A549 (cell line): ENCODE results near the gene SOX6. TPM values are rescaled to one million over a fixed set of nuclear protein-coding genes. Genes with fewer than 3 reads are reported as not detected.

Experiments used
- ATAC-seq, 2 experiments: fragments of 200-7000 bp in 1 of 2; fragments of >200 bp in 1 of 2; cut with Nextera tagmentation in 1 of 2; cut with Tn5 transposase in 1 of 2; 3 replicates each; pipeline versions ENCODE4 v1.8.0 to v1.9.1; 2018 to 2020; ENCODE audit warnings: mild to moderate bottlenecking in 1 of 2, moderate library complexity in 1 of 2
- CTCF ChIA-PET: fragments of 300-600 bp; sonication (Branson Sonifier 250); formaldehyde crosslinking; extraction: SDS; loops from one replicate; lab custom pipeline; 2021; ENCODE audit warnings: antibody characterized with exemption, inconsistent platforms; lab: Yijun Ruan, JAX
- POLR2A ChIA-PET: fragments of 350-600 bp; formaldehyde crosslinking; extraction: SDS; loops from one replicate; lab custom pipeline; 2021; ENCODE audit warnings: antibody characterized with exemption, inconsistent platforms; lab: Yijun Ruan, JAX
- DNase-seq, 2 experiments: peaks; one replicate each; pipeline versions ENCODE4 v3.0.0 to v3.0.0-alpha.2; 2011 to 2016; ENCODE audit warnings: low read depth in 1 of 2, low spot score in 1 of 2
- FAIRE-seq: peaks from 2 replicates; lab custom pipeline; 2011; peaks lifted over from hg19 to GRCh38; lab: Jason Lieb, UNC
- H3K27ac ChIP-seq, 2 experiments: fragments of >200 bp; sonication (Bioruptor Twin); formaldehyde crosslinking; 3 replicates each; pipeline ENCODE4 v1.5.1; 2016 to 2017
- H3K4me1 ChIP-seq: fragments of >200 bp; sonication (Bioruptor Twin); formaldehyde crosslinking; 3 replicates; pipeline ENCODE4 v1.6.1; 2016
- H3K4me2 ChIP-seq: fragments of >200 bp; sonication (Bioruptor Twin); formaldehyde crosslinking; 3 replicates; pipeline ENCODE4 v1.6.1; 2016
- H3K4me3 ChIP-seq: fragments of >200 bp; sonication (Bioruptor Twin); formaldehyde crosslinking; 3 replicates; pipeline ENCODE4 v1.5.1; 2016
- H3K9me3 ChIP-seq: fragments of >200 bp; sonication (Bioruptor Twin); formaldehyde crosslinking; 3 replicates; pipeline ENCODE4 v1.6.1; 2016
- CBX2 ChIP-seq: fragments of 200-600 bp; sonication (generic); IDR thresholded peaks from 2 replicates; pipeline ENCODE4 v1.6.1; 2016; ENCODE audit warnings: low read depth, mild to moderate bottlenecking, borderline replicate concordance
- CBX8 ChIP-seq: fragments of 200-600 bp; sonication (generic); IDR thresholded peaks from 2 replicates; pipeline ENCODE4 v1.6.1; 2016
- CEBPB ChIP-seq, 2 experiments: fragments of >200 bp in 1 of 2; sonication (Bioruptor Twin) in 1 of 2; formaldehyde crosslinking in 1 of 2; IDR thresholded peaks; 2 replicates each; pipeline ENCODE4 v1.6.1; 2012 to 2016
- E2F6 ChIP-seq: IDR thresholded peaks from 2 replicates; pipeline ENCODE4 v1.6.1; 2012; ENCODE audit warnings: low read depth, borderline replicate concordance
- EHMT2 ChIP-seq: fragments of 200-600 bp; sonication (generic); IDR thresholded peaks from 2 replicates; pipeline ENCODE4 v1.6.1; 2016; ENCODE audit warnings: antibody characterized with exemption, low read depth, mild to moderate bottlenecking, moderate library complexity
- EP300 ChIP-seq, 2 experiments: fragments of >200 bp; sonication (Bioruptor Twin); formaldehyde crosslinking; IDR thresholded peaks; 2 replicates in 1 of 2; 3 replicates in 1 of 2; pipeline ENCODE4 v1.6.1; 2016 to 2017
- ESRRA ChIP-seq: fragments of 150-350 bp; IDR thresholded peaks from 2 replicates; pipeline ENCODE4 v1.6.1; 2014; ENCODE audit warnings: mild to moderate bottlenecking, low read length, borderline replicate concordance
- FOSB ChIP-seq: fragments of 250-450 bp; sonication (Bioruptor Pico); IDR thresholded peaks from 2 replicates; pipeline ENCODE4 v1.5.0; 2020; ENCODE audit warnings: mild to moderate bottlenecking, moderate library complexity
- FOXS1 ChIP-seq: fragments of 250-450 bp; sonication (Bioruptor Pico); IDR thresholded peaks from 2 replicates; pipeline ENCODE4 v1.5.0; 2020; ENCODE audit warnings: mild to moderate bottlenecking, moderate library complexity
- MYC ChIP-seq: IDR thresholded peaks from 2 replicates; pipeline ENCODE4 v1.6.1; 2012; ENCODE audit warnings: mild to moderate bottlenecking, inconsistent platforms, low read length, improper control_type of control experiment, borderline replicate concordance
- NFE2L2 ChIP-seq: fragments of 150-350 bp; conservative IDR thresholded peaks from 2 replicates; pipeline ENCODE4 v1.6.1; 2014; ENCODE audit warnings: low read length
- PBX3 ChIP-seq: IDR thresholded peaks from 2 replicates; pipeline ENCODE4 v1.6.1; 2012
- PHF8 ChIP-seq: fragments of 200-600 bp; sonication (generic); IDR thresholded peaks from 2 replicates; pipeline ENCODE4 v1.6.1; 2016; ENCODE audit warnings: low read depth, mild to moderate bottlenecking, antibody characterized with exemption, moderate library complexity, borderline replicate concordance
- POLR2A ChIP-seq: IDR thresholded peaks from 2 replicates; pipeline ENCODE4 v1.6.1; 2012; ENCODE audit warnings: mild to moderate bottlenecking, low read length
- POLR2AphosphoS2 ChIP-seq: conservative IDR thresholded peaks from 2 replicates; pipeline ENCODE4 v1.6.1; 2012; ENCODE audit warnings: low read length, improper control_type of control experiment, inconsistent platforms
- RAD21 ChIP-seq, 2 experiments: fragments of >200 bp in 1 of 2; sonication (Bioruptor Twin) in 1 of 2; formaldehyde crosslinking in 1 of 2; IDR thresholded peaks in 1 of 2; conservative IDR thresholded peaks in 1 of 2; 2 replicates in 1 of 2; 3 replicates in 1 of 2; pipeline ENCODE4 v1.6.1; 2012 to 2018; ENCODE audit warnings: inconsistent platforms in 1 of 2
- RARB ChIP-seq: fragments of 250-450 bp; sonication (Bioruptor Pico); IDR thresholded peaks from 2 replicates; pipeline ENCODE4 v1.8.0; 2021; ENCODE audit warnings: mild to moderate bottlenecking, moderate library complexity
- RNF2 ChIP-seq: fragments of 200-600 bp; sonication (generic); IDR thresholded peaks from 2 replicates; pipeline ENCODE4 v1.6.1; 2016; ENCODE audit warnings: low read depth, mild to moderate bottlenecking, antibody characterized with exemption, moderate library complexity, borderline replicate concordance
- TFCP2L1 ChIP-seq: fragments of 250-450 bp; sonication (Bioruptor Pico); IDR thresholded peaks from 2 replicates; pipeline ENCODE4 v1.5.0; 2021; ENCODE audit warnings: mild to moderate bottlenecking
- TP53 ChIP-seq: fragments of 250-450 bp; sonication (Bioruptor Pico); IDR thresholded peaks from 2 replicates; pipeline ENCODE4 v1.5.0; 2021; ENCODE audit warnings: mild to moderate bottlenecking, moderate library complexity
- ZC3H11A ChIP-seq: fragments of 450-650 bp; IDR thresholded peaks from 2 replicates; pipeline ENCODE4 v1.6.1; 2014; ENCODE audit warnings: antibody characterized with exemption, mild to moderate bottlenecking
- ZFP36 ChIP-seq: fragments of 450-650 bp; IDR thresholded peaks from 2 replicates; pipeline ENCODE4 v1.6.1; 2014; ENCODE audit warnings: borderline replicate concordance; ENCODE audit not compliant: partially characterized antibody
- WGBS: methylation state at CpG from one replicate; pipeline ENCODE4 v1.1.6; 2017; ENCODE audit errors: missing lambda C conversion rate; 5-methylcytosine and 5-hydroxymethylcytosine counted together
- polyA plus RNA-seq, 4 experiments: library from polyadenylated mRNA; depleted of rRNA in 3 of 4; stranded (reverse); fragments of >200 nt; fragmentation: RNase III in 1 of 4; extraction: RNeasy Plus Mini Kit Qiagen cat#74134 plus additional on column Dnase treatment in 1 of 4; gene quantifications; 2 replicates in 3 of 4; 3 replicates in 1 of 4; pipeline ENCODE4 v1.2.3, GENCODE V29; 2011 to 2017
- TF ChIP-seq, protein P1 (sequence below): fragments of 250-450 bp; sonication (Bioruptor Pico); IDR thresholded peaks from 2 replicates; pipeline ENCODE4 v1.5.0; 2020; ENCODE audit warnings: low read depth, mild to moderate bottlenecking, moderate library complexity

Gene SOX6
- polyA plus RNA-seq, 2 of the 4 experiments (the other 2 are of a cell fraction), result 0.18 TPM; not detected in 1

DNA sequence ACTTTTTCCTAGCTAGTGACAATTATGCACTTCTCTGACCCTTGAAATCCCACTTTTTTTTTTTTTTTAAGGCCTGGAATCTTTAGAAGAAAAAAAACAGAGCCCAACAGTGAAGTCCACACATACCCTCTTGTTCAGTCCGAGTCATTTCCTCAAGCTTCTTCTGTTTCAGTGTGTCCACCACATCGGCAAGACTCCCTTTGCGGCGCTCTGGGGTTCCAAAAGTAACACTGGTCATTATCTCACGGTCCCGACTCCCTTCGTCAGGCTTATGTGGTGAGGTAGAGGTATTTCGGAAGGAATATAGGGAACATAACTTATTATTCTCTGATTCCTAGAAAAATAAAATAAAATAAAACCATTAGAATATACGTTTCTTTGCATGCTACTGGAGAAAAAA, 38.0 kb downstream of the SOX6 start:
- FAIRE-seq, result no peak
- no peak for TF ChIP-seq PBX3
- no peak for TF ChIP-seq RNF2
- no peak for TF ChIP-seq ESRRA
- no peak for TF ChIP-seq CBX8
- DNase-seq, result no peak
- no peak for ATAC-seq
- POLR2A ChIA-PET, result no interaction called here
- WGBS, result 64% methylated on average over 9 of the region's 9 CpGs
- H3K4me2 ChIP-seq, result no peak overlapping the region
- no peak overlapping the region for H3K4me3 ChIP-seq
- no peaks in the 10 kb centered on the region for H3K9me3 ChIP-seq
- CTCF ChIA-PET, result no interaction called here
- H3K4me1 ChIP-seq, result no peaks in the 10 kb centered on the region
- H3K27ac ChIP-seq, result no peak overlapping the region

- TF ChIP-seq NFE2L2 (no peak), EP300 (IDR thresholded peaks at IDR 0.05) (no peak), E2F6 (no peak), MYC (no peak), CBX2 (no peak), PHF8 (no peak), ZC3H11A (no peak), FOSB (CRISPR knock-in tag) (no peak), TP53 (CRISPR knock-in tag) (no peak), EHMT2 (no peak), PBX3 (no peak), POLR2A (no peak), POLR2AphosphoS2 (no peak), RARB (no peak), CEBPB (IDR thresholded peaks at IDR 0.05) (no peak), TFCP2L1 (CRISPR knock-in tag) (no peak), FOXS1 (CRISPR knock-in tag) (no peak), RAD21 (conservative IDR thresholded peaks at IDR 0.05 in 1 of 2, IDR thresholded peaks at IDR 0.05 in 1 of 2) (no peak), ZFP36 (no peak)
- TF ChIP-seq, protein P1, sequence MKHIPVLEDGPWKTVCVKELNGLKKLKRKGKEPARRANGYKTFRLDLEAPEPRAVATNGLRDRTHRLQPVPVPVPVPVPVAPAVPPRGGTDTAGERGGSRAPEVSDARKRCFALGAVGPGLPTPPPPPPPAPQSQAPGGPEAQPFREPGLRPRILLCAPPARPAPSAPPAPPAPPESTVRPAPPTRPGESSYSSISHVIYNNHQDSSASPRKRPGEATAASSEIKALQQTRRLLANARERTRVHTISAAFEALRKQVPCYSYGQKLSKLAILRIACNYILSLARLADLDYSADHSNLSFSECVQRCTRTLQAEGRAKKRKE (CRISPR knock-in tag), result no peak
- TF ChIP-seq, all 56 proteins: peak for 0
- H3K9me3 ChIP-seq, result no peaks in the 10 kb centered on the region
- no peak overlapping the region for H3K4me3 ChIP-seq
- 26% methylated on average over 1 of the region's 1 CpG for WGBS
- FAIRE-seq (no peak), DNase-seq (no peak), ATAC-seq (no peak)
- H3K27ac ChIP-seq, result no peak overlapping the region
- no peaks in the 10 kb centered on the region for H3K4me1 ChIP-seq
- ChIA-PET CTCF (no interaction called here), POLR2A (no interaction called here)
- no peak overlapping the region for H3K4me2 ChIP-seq
Measured at GRCh38 chr11:16317712-16318111, 38.6 kb downstream of the SOX6 start.
